Inflammatory macrophage treated with lipopolysaccharide for 4 hours (primary cell): Measurements from ENCODE around the gene PLIN1.
"Not testable (repeated sequence)": the region's sequence is repeated elsewhere in the genome, so short reads cannot be mapped to it uniquely, and the experiment has no call there.

Experiments
- DNase-seq: peaks from one replicate; pipeline ENCODE4 v3.0.0-alpha.2; 2020

The PLIN1 gene

GRCh38 chr15:89679212-89679611 lies at the start of gene PLIN1:
Gene PLIN1, minus strand, starts transcription at chr15:89679367. Its CDS starts 1,878 bp downstream, at chr15:89677489.
- DNase-seq: no peak

GRCh38 chr15:89728254-89728653 lies 49.1 kb upstream of the PLIN1 start:
- DNase-seq: no peak

GRCh38 chr15:89725064-89725463 lies 45.9 kb upstream of the PLIN1 start:
- no peak for DNase-seq

- no peak for DNase-seq
These were observed 45.5 kb upstream of the PLIN1 start for GRCh38 chr15:89724621-89725020.

- DNase-seq: no peak
These were observed 43.9 kb upstream of the PLIN1 start for GRCh38 chr15:89723031-89723430.

GRCh38 chr15:89714775-89715174 lies 35.6 kb upstream of the PLIN1 start:
- DNase-seq: peak; percentile 41

- DNase-seq: no peak
These were observed 28.4 kb upstream of the PLIN1 start for GRCh38 chr15:89707577-89707976.

GRCh38 chr15:89704411-89704810 lies 25.2 kb upstream of the PLIN1 start:
- DNase-seq: no peak

GRCh38 chr15:89695198-89695597 lies 16.0 kb upstream of the PLIN1 start:
- DNase-seq: no peak

GRCh38 chr15:89693696-89694095 lies 14.5 kb upstream of the PLIN1 start:
- DNase-seq: no peak

- no peak for DNase-seq
These were observed 13.9 kb upstream of the PLIN1 start for GRCh38 chr15:89693091-89693490.

- DNase-seq: peak; percentile 78
These were observed 11.4 kb upstream of the PLIN1 start, which contains the start of the genes PEX11A and WDR93 for GRCh38 chr15:89690276-89691218. Gene PEX11A, minus strand, starts transcription at chr15:89690754. Its CDS starts 122 bp downstream, at chr15:89690632. Gene WDR93, plus strand, starts transcription at chr15:89690811. Its CDS starts 10,936 bp downstream, at chr15:89701747.

GRCh38 chr15:89689930-89690275 lies 10.7 kb upstream of the PLIN1 start:
- DNase-seq: not testable (repeated sequence)

- no peak for DNase-seq
These were observed 7.4 kb upstream of the PLIN1 start for GRCh38 chr15:89686522-89686921.

- DNase-seq: no peak
These were observed 6.8 kb upstream of the PLIN1 start for GRCh38 chr15:89685995-89686394.

- no peak for DNase-seq
These were observed 2.0 kb upstream of the PLIN1 start for GRCh38 chr15:89681146-89681545.

GRCh38 chr15:89680282-89680873 lies 1.2 kb upstream of the PLIN1 start:
- no peak for DNase-seq

- DNase-seq: no peak
These were observed 1.8 kb downstream of the PLIN1 start for GRCh38 chr15:89677381-89677780.

- no peak for DNase-seq
These were observed 3.6 kb downstream of the PLIN1 start for GRCh38 chr15:89675606-89676005.

- DNase-seq: no peak
These were observed 4.6 kb downstream of the PLIN1 start for GRCh38 chr15:89674526-89674925.

- peak; percentile 6 for DNase-seq
These were observed 6.0 kb downstream of the PLIN1 start for GRCh38 chr15:89673165-89673512.

- DNase-seq: no peak
These were observed 6.7 kb downstream of the PLIN1 start for GRCh38 chr15:89672221-89673164.

GRCh38 chr15:89671687-89672086 lies 7.5 kb downstream of the PLIN1 start:
- DNase-seq: no peak
